ENCODE results near the gene SERPINI1. TPM values are rescaled to one million over a fixed set of nuclear protein-coding genes. Genes with fewer than 3 reads are reported as not detected.
A peak's percentile ranks its signal among the peaks of the same experiment; 100 is the strongest.

SERPINI1 gene
- total RNA-seq, 1 donor from 2014 or later = 10.6 TPM

- no peak for DNase-seq
- Histone ChIP-seq H3K4me3 (peak overlapping the region; percentile 27), H3K27me3 (ENCODE audit: low read depth) (no peaks in the 10 kb centered on the region), H3K36me3 (no peaks in the 10 kb centered on the region), H3K4me1 (peaks cover 12% of the 10 kb centered on the region), H3K27ac (replicated peaks) (peak overlapping the region; percentile 14), H3K9me3 (replicated peaks) (no peaks in the 10 kb centered on the region)
- peak; percentile 57 for TF ChIP-seq CTCF (IDR thresholded peaks at IDR 0.05; ENCODE audit: borderline replicate concordance)
- intact Hi-C loops (cut with micrococcal nuclease) = loop anchor here (2.0 kb wide), 1 partner anchor 45 kb away; no protein-coding TSS in a partner anchor
Measured at GRCh38 chr3:167837466-167837865, 101.9 kb downstream of the SERPINI1 start.

GRCh38 chr3:167839460-167840134, 104.1 kb downstream of the SERPINI1 start:
- intact Hi-C loops (cut with micrococcal nuclease) = no loop called here
- no peaks in the 10 kb centered on the region for H3K27me3 ChIP-seq (ENCODE audit: low read depth)
- H3K4me3 ChIP-seq = no peak overlapping the region
- peak overlapping the region; percentile 7 for H3K27ac ChIP-seq (replicated peaks)
- no peak for DNase-seq
- no peaks in the 10 kb centered on the region for H3K9me3 ChIP-seq (replicated peaks)
- no peaks in the 10 kb centered on the region for H3K36me3 ChIP-seq
- TF ChIP-seq CTCF (IDR thresholded peaks at IDR 0.05; ENCODE audit: borderline replicate concordance) = no peak
- H3K4me1 ChIP-seq = peaks cover 12% of the 10 kb centered on the region

- DNase-seq = no peak
- no peaks in the 10 kb centered on the region for H3K36me3 ChIP-seq
- no peaks in the 10 kb centered on the region for H3K27me3 ChIP-seq (ENCODE audit: low read depth)
- H3K9me3 ChIP-seq (replicated peaks) = no peaks in the 10 kb centered on the region
- TF ChIP-seq CTCF (IDR thresholded peaks at IDR 0.05; ENCODE audit: borderline replicate concordance) = no peak
- peak overlapping the region; percentile 7 for H3K27ac ChIP-seq (replicated peaks)
- peaks cover 12% of the 10 kb centered on the region for H3K4me1 ChIP-seq
- no peak overlapping the region for H3K4me3 ChIP-seq
- intact Hi-C loops (cut with micrococcal nuclease) = no loop called here
Measured at GRCh38 chr3:167840247-167840646, 104.7 kb downstream of the SERPINI1 start.

GRCh38 chr3:167843481-167843880, 108.0 kb downstream of the SERPINI1 start:
- no peak for DNase-seq
- no peak for TF ChIP-seq CTCF (IDR thresholded peaks at IDR 0.05; ENCODE audit: borderline replicate concordance)
- Histone ChIP-seq H3K9me3 (replicated peaks) (no peaks in the 10 kb centered on the region), H3K27ac (replicated peaks) (no peak overlapping the region), H3K4me3 (no peak overlapping the region), H3K27me3 (ENCODE audit: low read depth) (no peaks in the 10 kb centered on the region), H3K4me1 (peaks cover 12% of the 10 kb centered on the region), H3K36me3 (no peaks in the 10 kb centered on the region)
- intact Hi-C loops (cut with micrococcal nuclease) = no loop called here

- DNase-seq = no peak
- H3K36me3 ChIP-seq = no peaks in the 10 kb centered on the region
- H3K4me1 ChIP-seq = peaks cover 12% of the 10 kb centered on the region
- H3K4me3 ChIP-seq = no peak overlapping the region
- intact Hi-C loops (cut with micrococcal nuclease) = no loop called here
- no peak overlapping the region for H3K27ac ChIP-seq (replicated peaks)
- no peak for TF ChIP-seq CTCF (IDR thresholded peaks at IDR 0.05; ENCODE audit: borderline replicate concordance)
- H3K9me3 ChIP-seq (replicated peaks) = no peaks in the 10 kb centered on the region
- no peaks in the 10 kb centered on the region for H3K27me3 ChIP-seq (ENCODE audit: low read depth)
Measured at GRCh38 chr3:167843886-167844285, 108.4 kb downstream of the SERPINI1 start.

Data from left ventricle myocardium inferior (tissue), 1 donor.